Neural cell (in vitro differentiated cells): ENCODE results near the gene ZNF532. TPM values are rescaled to one million over a fixed set of nuclear protein-coding genes. Genes with fewer than 3 reads are reported as not detected.

Source experiments
- H2AFZ ChIP-seq: fragments of 200-600, 300-800 bp; sonication (generic), shearing (Covaris generic); 2 replicates; pipeline ENCODE4 v1.6.0; 2014; ENCODE audit warnings: low read depth, mild to moderate bottlenecking, antibody characterized with exemption, low read length, moderate library complexity
- H3F3A ChIP-seq: fragments of 200-600 bp; shearing (Covaris generic); 2 replicates; pipeline ENCODE4 v1.6.1; 2016; ENCODE audit warnings: mild to moderate bottlenecking, moderate library complexity, mixed read lengths, antibody characterized with exemption, low read length; ENCODE audit not compliant: insufficient read depth, poor library complexity, severe bottlenecking
- H3K27ac ChIP-seq: fragments of 200-600, 300-800 bp; sonication (generic), shearing (Covaris generic); 2 replicates; pipeline ENCODE4 v1.5.1; 2014; ENCODE audit warnings: mild to moderate bottlenecking, low read length, moderate library complexity
- H3K27me3 ChIP-seq: fragments of 300-800, 200-600 bp; sonication (generic), shearing (Covaris generic); 2 replicates; pipeline ENCODE4 v1.6.0; 2014; ENCODE audit warnings: mild to moderate bottlenecking, low read depth, low read length, moderate library complexity; ENCODE audit not compliant: insufficient read depth
- H3K36me3 ChIP-seq: fragments of 300-800, 200-600 bp; sonication (generic), shearing (Covaris generic); 2 replicates; pipeline ENCODE4 v1.5.1; 2014; ENCODE audit warnings: mild to moderate bottlenecking, antibody characterized with exemption, low read length, moderate library complexity; ENCODE audit not compliant: insufficient read depth
- H3K4me2 ChIP-seq: fragments of 300-800, 200-600 bp; sonication (generic), shearing (Covaris generic); 2 replicates; pipeline ENCODE4 v1.6.0; 2014; ENCODE audit warnings: mild to moderate bottlenecking, low read length
- H3K4me3 ChIP-seq: fragments of 300-800, 200-600 bp; sonication (generic), shearing (Covaris generic); 2 replicates; pipeline ENCODE4 v1.5.1; 2014; ENCODE audit warnings: mild to moderate bottlenecking, low read length, moderate library complexity
- H3K79me2 ChIP-seq: fragments of 200-600 bp; shearing (Covaris generic); replicated peaks from 2 replicates; pipeline ENCODE4 v1.6.0; 2014; ENCODE audit warnings: mild to moderate bottlenecking, low read length, moderate library complexity; ENCODE audit not compliant: insufficient read depth
- H3K9ac ChIP-seq: fragments of 300-800, 200-600 bp; sonication (generic), shearing (Covaris generic); 2 replicates; pipeline ENCODE4 v1.6.1; 2016; ENCODE audit warnings: mild to moderate bottlenecking, low read length, mixed read lengths
- H3K9me2 ChIP-seq: fragments of 200-600 bp; shearing (Covaris generic); 2 replicates; pipeline ENCODE4 v1.6.1; 2016; ENCODE audit warnings: mild to moderate bottlenecking, low read length, mixed read lengths; ENCODE audit not compliant: insufficient read depth
- H3K9me3 ChIP-seq: fragments of 200-600, 300-800 bp; sonication (generic), shearing (Covaris generic); 2 replicates; pipeline ENCODE4 v1.6.1; 2016; ENCODE audit warnings: mild to moderate bottlenecking, mixed run types, low read length, moderate library complexity, mixed read lengths
- H4K20me1 ChIP-seq: fragments of 200-600 bp; shearing (Covaris generic); 2 replicates; pipeline ENCODE4 v1.6.1; 2016; ENCODE audit warnings: mild to moderate bottlenecking, mixed run types; ENCODE audit not compliant: insufficient read depth
- EP300 ChIP-seq: fragments of 450-650 bp; conservative IDR thresholded peaks from 2 replicates; pipeline ENCODE4 v1.6.1; 2014; ENCODE audit warnings: antibody characterized with exemption, mild to moderate bottlenecking, moderate library complexity; ENCODE audit not compliant: poor library complexity, severe bottlenecking
- EZH2 ChIP-seq: fragments of 200-600, 300-800 bp; shearing (Covaris generic), sonication (generic); IDR thresholded peaks from 2 replicates; pipeline ENCODE4 v1.6.1; 2014; ENCODE audit warnings: antibody characterized with exemption, low read length, borderline replicate concordance, mild to moderate bottlenecking; ENCODE audit not compliant: insufficient read depth, poor library complexity, severe bottlenecking
- MXI1 ChIP-seq: fragments of 450-650 bp; conservative IDR thresholded peaks from 2 replicates; pipeline ENCODE4 v1.6.1; 2014; ENCODE audit warnings: antibody characterized with exemption, mild to moderate bottlenecking; ENCODE audit not compliant: poor library complexity, severe bottlenecking
- POLR2AphosphoS5 ChIP-seq: IDR thresholded peaks from 2 replicates; pipeline ENCODE4 v1.6.1; 2012
- RAD21 ChIP-seq: fragments of 450-650 bp; conservative IDR thresholded peaks from 2 replicates; pipeline ENCODE4 v1.6.1; 2014; ENCODE audit warnings: antibody characterized with exemption, mild to moderate bottlenecking, moderate library complexity
- SMC3 ChIP-seq: fragments of 450-650 bp; conservative IDR thresholded peaks from 2 replicates; pipeline ENCODE4 v1.6.1; 2014; ENCODE audit warnings: antibody characterized with exemption, mild to moderate bottlenecking, moderate library complexity; ENCODE audit not compliant: poor library complexity
- TAF1 ChIP-seq: IDR thresholded peaks from 2 replicates; pipeline ENCODE4 v1.6.1; 2012; ENCODE audit warnings: low read depth
- polyA plus RNA-seq: library from polyadenylated mRNA; depleted of rRNA; stranded (reverse); fragments of >200 nt; gene quantifications from 2 replicates; pipeline ENCODE4 v1.2.3, GENCODE V29; 2014
- TF ChIP-seq, protein P1 (sequence below): IDR thresholded peaks from 2 replicates; pipeline ENCODE4 v1.6.1; 2012; ENCODE audit warnings: borderline replicate concordance
- TF ChIP-seq, protein P2 (sequence below): fragments of 450-650 bp; IDR thresholded peaks from 2 replicates; pipeline ENCODE4 v1.5.1; 2014; ENCODE audit warnings: antibody characterized with exemption, mild to moderate bottlenecking, moderate library complexity; ENCODE audit not compliant: poor library complexity, severe bottlenecking

Gene ZNF532
- polyA plus RNA-seq, 1 donor from 2014 or later = 119 TPM

DNA sequence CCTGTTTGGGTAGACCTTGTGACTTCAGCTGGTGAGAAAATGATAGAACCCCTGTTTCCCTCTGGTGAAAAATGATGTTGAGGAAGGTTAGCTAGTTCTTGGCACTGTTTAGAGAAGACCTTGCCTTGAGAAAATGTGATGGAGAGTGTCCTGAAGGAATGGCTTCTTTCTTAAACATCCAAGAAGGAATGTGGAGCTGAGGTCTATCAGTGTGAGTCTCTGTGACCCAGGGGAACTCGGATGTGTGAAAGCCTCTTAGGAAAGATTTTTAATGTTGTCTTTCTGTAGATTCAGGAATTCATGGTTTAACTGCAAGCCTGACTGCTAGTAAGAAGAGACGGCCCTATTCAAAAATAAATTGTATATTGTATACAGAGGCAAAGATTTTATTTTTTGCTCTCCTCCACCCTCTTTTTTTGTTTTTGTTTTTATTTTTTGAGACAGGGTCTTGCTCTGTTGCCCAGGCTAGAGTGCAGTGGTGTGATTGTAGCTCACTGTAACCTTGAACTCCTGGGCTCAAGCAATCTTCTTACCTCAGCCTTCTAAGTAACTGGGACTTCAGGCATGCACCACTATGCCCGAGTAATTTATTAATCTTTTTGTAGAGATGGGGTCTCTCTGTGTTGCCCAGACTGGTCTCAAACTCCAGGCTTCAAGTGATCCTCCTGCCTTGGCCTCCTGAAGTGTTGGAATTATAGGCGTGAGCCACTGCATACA lies 87.5 kb downstream of the ZNF532 start:
- H3K9me2 ChIP-seq = no peaks in the 10 kb centered on the region
- no peaks in the 10 kb centered on the region for H3K9me3 ChIP-seq
- H3K36me3 ChIP-seq = peaks cover 17% of the 10 kb centered on the region
- no peak overlapping the region for H2AFZ ChIP-seq
- peaks cover 8% of the 10 kb centered on the region for H3K79me2 ChIP-seq
- H3K4me2 ChIP-seq = no peak overlapping the region
- no peak overlapping the region for H3K4me3 ChIP-seq
- H4K20me1 ChIP-seq = no peaks in the 10 kb centered on the region
- TF ChIP-seq, protein P1, sequence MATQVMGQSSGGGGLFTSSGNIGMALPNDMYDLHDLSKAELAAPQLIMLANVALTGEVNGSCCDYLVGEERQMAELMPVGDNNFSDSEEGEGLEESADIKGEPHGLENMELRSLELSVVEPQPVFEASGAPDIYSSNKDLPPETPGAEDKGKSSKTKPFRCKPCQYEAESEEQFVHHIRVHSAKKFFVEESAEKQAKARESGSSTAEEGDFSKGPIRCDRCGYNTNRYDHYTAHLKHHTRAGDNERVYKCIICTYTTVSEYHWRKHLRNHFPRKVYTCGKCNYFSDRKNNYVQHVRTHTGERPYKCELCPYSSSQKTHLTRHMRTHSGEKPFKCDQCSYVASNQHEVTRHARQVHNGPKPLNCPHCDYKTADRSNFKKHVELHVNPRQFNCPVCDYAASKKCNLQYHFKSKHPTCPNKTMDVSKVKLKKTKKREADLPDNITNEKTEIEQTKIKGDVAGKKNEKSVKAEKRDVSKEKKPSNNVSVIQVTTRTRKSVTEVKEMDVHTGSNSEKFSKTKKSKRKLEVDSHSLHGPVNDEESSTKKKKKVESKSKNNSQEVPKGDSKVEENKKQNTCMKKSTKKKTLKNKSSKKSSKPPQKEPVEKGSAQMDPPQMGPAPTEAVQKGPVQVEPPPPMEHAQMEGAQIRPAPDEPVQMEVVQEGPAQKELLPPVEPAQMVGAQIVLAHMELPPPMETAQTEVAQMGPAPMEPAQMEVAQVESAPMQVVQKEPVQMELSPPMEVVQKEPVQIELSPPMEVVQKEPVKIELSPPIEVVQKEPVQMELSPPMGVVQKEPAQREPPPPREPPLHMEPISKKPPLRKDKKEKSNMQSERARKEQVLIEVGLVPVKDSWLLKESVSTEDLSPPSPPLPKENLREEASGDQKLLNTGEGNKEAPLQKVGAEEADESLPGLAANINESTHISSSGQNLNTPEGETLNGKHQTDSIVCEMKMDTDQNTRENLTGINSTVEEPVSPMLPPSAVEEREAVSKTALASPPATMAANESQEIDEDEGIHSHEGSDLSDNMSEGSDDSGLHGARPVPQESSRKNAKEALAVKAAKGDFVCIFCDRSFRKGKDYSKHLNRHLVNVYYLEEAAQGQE = no peak
- TF ChIP-seq MXI1 = no peak
- TF ChIP-seq SMC3 = no peak
- TF ChIP-seq RAD21 = no peak
- TF ChIP-seq, protein P2, sequence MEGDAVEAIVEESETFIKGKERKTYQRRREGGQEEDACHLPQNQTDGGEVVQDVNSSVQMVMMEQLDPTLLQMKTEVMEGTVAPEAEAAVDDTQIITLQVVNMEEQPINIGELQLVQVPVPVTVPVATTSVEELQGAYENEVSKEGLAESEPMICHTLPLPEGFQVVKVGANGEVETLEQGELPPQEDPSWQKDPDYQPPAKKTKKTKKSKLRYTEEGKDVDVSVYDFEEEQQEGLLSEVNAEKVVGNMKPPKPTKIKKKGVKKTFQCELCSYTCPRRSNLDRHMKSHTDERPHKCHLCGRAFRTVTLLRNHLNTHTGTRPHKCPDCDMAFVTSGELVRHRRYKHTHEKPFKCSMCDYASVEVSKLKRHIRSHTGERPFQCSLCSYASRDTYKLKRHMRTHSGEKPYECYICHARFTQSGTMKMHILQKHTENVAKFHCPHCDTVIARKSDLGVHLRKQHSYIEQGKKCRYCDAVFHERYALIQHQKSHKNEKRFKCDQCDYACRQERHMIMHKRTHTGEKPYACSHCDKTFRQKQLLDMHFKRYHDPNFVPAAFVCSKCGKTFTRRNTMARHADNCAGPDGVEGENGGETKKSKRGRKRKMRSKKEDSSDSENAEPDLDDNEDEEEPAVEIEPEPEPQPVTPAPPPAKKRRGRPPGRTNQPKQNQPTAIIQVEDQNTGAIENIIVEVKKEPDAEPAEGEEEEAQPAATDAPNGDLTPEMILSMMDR = no peak
- TF ChIP-seq EZH2 = no peak
- TF ChIP-seq EP300 = no peak
- no peak for TF ChIP-seq POLR2AphosphoS5
- TF ChIP-seq TAF1 = no peak
- H3K27ac ChIP-seq = no peak overlapping the region
- H3F3A ChIP-seq = no peaks in the 10 kb centered on the region
- H3K27me3 ChIP-seq = no peaks in the 10 kb centered on the region
- no peak overlapping the region for H3K9ac ChIP-seq

DNA sequence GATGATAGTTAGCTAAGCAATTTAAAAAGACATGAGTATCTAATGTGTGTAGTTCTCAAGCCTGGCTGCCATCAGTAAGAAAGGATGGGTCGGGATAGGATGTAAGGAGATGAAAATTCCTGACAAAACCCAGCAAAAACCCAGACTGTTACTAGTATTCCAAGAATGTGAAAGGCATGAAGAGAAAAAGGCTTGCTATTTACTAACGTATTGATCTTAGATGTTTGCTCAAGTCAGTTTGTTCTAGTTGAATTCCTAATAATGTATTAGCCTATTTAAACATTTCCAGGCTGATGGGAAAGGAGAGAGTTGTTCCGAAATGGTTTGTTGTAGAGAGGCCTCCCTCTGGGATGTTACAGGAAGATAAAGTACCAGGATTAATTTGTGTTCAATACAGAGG lies 88.2 kb downstream of the ZNF532 start:
- Histone ChIP-seq H4K20me1 (no peaks in the 10 kb centered on the region), H3K9me3 (no peaks in the 10 kb centered on the region), H2AFZ (no peak overlapping the region), H3K4me2 (no peak overlapping the region), H3K27ac (no peak overlapping the region), H3K9me2 (no peaks in the 10 kb centered on the region), H3K4me3 (no peak overlapping the region), H3K36me3 (peaks cover 16% of the 10 kb centered on the region), H3F3A (no peaks in the 10 kb centered on the region), H3K79me2 (peaks cover 8% of the 10 kb centered on the region), H3K9ac (no peak overlapping the region), H3K27me3 (no peaks in the 10 kb centered on the region)
- TF ChIP-seq EP300 = no peak
- no peak for TF ChIP-seq RAD21
- TF ChIP-seq SMC3 = no peak
- TF ChIP-seq EZH2 = no peak
- TF ChIP-seq, protein P2 = no peak
- TF ChIP-seq, protein P1 = no peak
- no peak for TF ChIP-seq TAF1
- no peak for TF ChIP-seq MXI1
- no peak for TF ChIP-seq POLR2AphosphoS5
